H1 (cell line): ENCODE results near the gene DDHD1. TPM values are rescaled to one million over a fixed set of nuclear protein-coding genes. Genes with fewer than 3 reads are reported as not detected.

Experiments used
- CHD7 ChIP-seq: fragments of 300-600 bp; sonication (generic); IDR thresholded peaks from 2 replicates; pipeline ENCODE4 v1.7.1; 2012; ENCODE audit warnings: low read length, moderate library complexity, mild to moderate bottlenecking, inconsistent platforms; ENCODE audit not compliant: insufficient replicate concordance
- CTCF ChIP-seq, 3 experiments: IDR thresholded peaks; 1 replicate in 2 of 3; 2 replicates in 1 of 3; pipeline versions ENCODE4 v1.5.1 to v1.6.1; 2011; ENCODE audit warnings: low read length in 3 of 3, mild to moderate bottlenecking in 3 of 3, inconsistent platforms in 2 of 3, low read depth in 1 of 3, moderate library complexity in 1 of 3; ENCODE audit not compliant: insufficient read depth in 1 of 3; ENCODE audit errors: control extremely low read depth in 1 of 3
- SAP30 ChIP-seq: fragments of 300-600 bp; sonication (generic); IDR thresholded peaks from 2 replicates; pipeline ENCODE4 v1.7.1; 2012; ENCODE audit warnings: low read length, moderate library complexity, mild to moderate bottlenecking, inconsistent platforms; ENCODE audit not compliant: insufficient read depth, insufficient replicate concordance
- polyA plus RNA-seq, 7 experiments: library from polyadenylated mRNA; depleted of rRNA in 3 of 7; stranded (reverse) in 5 of 7; unstranded in 2 of 7; fragments of >200 nt in 5 of 7; fragments of 200-250 nt in 2 of 7; gene quantifications; 1 replicate in 5 of 7; 2 replicates in 1 of 7; 4 replicates in 1 of 7; pipeline versions ENCODE4 v1.2.1 to v1.2.3, GENCODE V29; 2011 to 2013; ENCODE audit warnings: missing spikeins in 2 of 7, mixed read lengths in 2 of 7
- total RNA-seq: library from RNA; stranded (reverse); fragmentation: NEBNext Ultra II Directional; extraction: Animal tissue kit (Norgen Biotek cat#: 25700); gene quantifications from 2 replicates; pipeline ENCODE4 v1.2.1, GENCODE V29; 2021

The DDHD1 gene
- total and polyA plus RNA-seq, 2 of the 8 experiments (the other 6 are each of a cell fraction or from before 2014, with no cell fraction given): 3.6 to 16.0 TPM

- no peak for TF ChIP-seq CHD7
- no peak for TF ChIP-seq SAP30
- TF ChIP-seq CTCF (IDR thresholded peaks at IDR 0.05; ENCODE audit: control extremely low read depth in 1 of 3, insufficient read depth in 1 of 3, low read depth in 1 of 3, low read length in 3 of 3): no peak
Observed at GRCh38 chr14:53192052-53192760, 39.1 kb upstream of the DDHD1 start (continued).
